PC-9 (cell line): Measurements from ENCODE around the gene SDK1.

Experiments
- EZH2 ChIP-seq: fragments of 200-600 bp; sonication (generic); IDR thresholded peaks from 2 replicates; pipeline ENCODE4 v1.8.0; 2017; ENCODE audit warnings: antibody characterized with exemption, low read depth
- TF ChIP-seq, protein P1 (sequence below): fragments of 200-600 bp; sonication (generic); conservative IDR thresholded peaks from 2 replicates; pipeline ENCODE4 v1.6.1; 2017; ENCODE audit warnings: mixed run types, antibody characterized with exemption, mild to moderate bottlenecking, moderate library complexity

DNA sequence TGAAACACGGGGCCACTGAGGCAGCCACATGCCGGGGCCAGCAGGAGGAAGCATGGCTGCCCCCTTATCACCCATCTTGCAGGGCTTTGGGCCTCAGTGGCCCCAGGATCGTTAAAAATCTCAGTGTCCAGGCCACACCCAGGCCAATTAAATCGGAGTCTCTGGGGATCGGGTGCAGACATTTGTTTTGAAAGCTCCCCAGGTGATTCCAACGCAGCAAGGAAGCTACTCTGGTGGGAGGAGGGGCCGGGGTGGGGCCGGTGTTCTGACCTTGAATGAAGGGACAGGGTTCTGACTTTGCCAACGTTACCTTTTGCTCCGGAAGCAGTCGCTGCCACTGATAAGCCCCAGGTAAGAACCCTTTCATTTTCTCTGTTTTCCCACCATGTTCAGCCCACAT is 968.7 kb downstream of the SDK1 start:
- no peak for TF ChIP-seq EZH2
- TF ChIP-seq, protein P1, sequence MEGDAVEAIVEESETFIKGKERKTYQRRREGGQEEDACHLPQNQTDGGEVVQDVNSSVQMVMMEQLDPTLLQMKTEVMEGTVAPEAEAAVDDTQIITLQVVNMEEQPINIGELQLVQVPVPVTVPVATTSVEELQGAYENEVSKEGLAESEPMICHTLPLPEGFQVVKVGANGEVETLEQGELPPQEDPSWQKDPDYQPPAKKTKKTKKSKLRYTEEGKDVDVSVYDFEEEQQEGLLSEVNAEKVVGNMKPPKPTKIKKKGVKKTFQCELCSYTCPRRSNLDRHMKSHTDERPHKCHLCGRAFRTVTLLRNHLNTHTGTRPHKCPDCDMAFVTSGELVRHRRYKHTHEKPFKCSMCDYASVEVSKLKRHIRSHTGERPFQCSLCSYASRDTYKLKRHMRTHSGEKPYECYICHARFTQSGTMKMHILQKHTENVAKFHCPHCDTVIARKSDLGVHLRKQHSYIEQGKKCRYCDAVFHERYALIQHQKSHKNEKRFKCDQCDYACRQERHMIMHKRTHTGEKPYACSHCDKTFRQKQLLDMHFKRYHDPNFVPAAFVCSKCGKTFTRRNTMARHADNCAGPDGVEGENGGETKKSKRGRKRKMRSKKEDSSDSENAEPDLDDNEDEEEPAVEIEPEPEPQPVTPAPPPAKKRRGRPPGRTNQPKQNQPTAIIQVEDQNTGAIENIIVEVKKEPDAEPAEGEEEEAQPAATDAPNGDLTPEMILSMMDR: no peak
